ENCODE measurements around the gene C3orf20.

The C3orf20 gene

GRCh38 chr3:14816359-14816758, 141.4 kb downstream of the C3orf20 start:
- H3K4me1 ChIP-seq (ENCODE audit: insufficient read depth, low read length): peaks cover 24% of the 10 kb centered on the region
- peaks cover 3% of the 10 kb centered on the region; the same call in 1 of the 2 replicates for H3K36me3 ChIP-seq (ENCODE audit: insufficient read depth, low read length)
- no peaks in the 10 kb centered on the region for H3K9me3 ChIP-seq (ENCODE audit: control insufficient read depth, insufficient read depth, low read length)
- no peak overlapping the region for H3K9ac ChIP-seq (ENCODE audit: low read depth, low read length)

- Histone ChIP-seq H3K9ac (ENCODE audit: low read depth, low read length) (no peak within 1 kb of the TSS), H3K36me3 (ENCODE audit: insufficient read depth, low read length) (peaks cover 3% of the 10 kb centered on the region; the same call in 1 of the 2 replicates), H3K4me1 (ENCODE audit: insufficient read depth, low read length) (peaks cover 14% of the 10 kb centered on the region), H3K9me3 (ENCODE audit: control insufficient read depth, insufficient read depth, low read length) (no peaks in the 10 kb centered on the region)
These were observed 144.0 kb downstream of the C3orf20 start, which contains the start of gene FGD5 for GRCh38 chr3:14818804-14819500. Gene FGD5 (plus strand): TSS chr3:14818962. CDS start chr3:14819072, 110 bp downstream.

GRCh38 chr3:14819671-14820070, 144.7 kb downstream of the C3orf20 start:
- no peaks in the 10 kb centered on the region for H3K9me3 ChIP-seq (ENCODE audit: control insufficient read depth, insufficient read depth, low read length)
- H3K4me1 ChIP-seq (ENCODE audit: insufficient read depth, low read length): peaks cover 7% of the 10 kb centered on the region
- H3K36me3 ChIP-seq (ENCODE audit: insufficient read depth, low read length): peaks cover 3% of the 10 kb centered on the region; the same call in 1 of the 2 replicates
- H3K9ac ChIP-seq (ENCODE audit: low read depth, low read length): no peak overlapping the region

GRCh38 chr3:14820156-14820555, 145.2 kb downstream of the C3orf20 start:
- Histone ChIP-seq H3K9ac (ENCODE audit: low read depth, low read length) (no peak overlapping the region), H3K36me3 (ENCODE audit: insufficient read depth, low read length) (peaks cover 3% of the 10 kb centered on the region; the same call in 1 of the 2 replicates), H3K4me1 (ENCODE audit: insufficient read depth, low read length) (peaks cover 4% of the 10 kb centered on the region), H3K9me3 (ENCODE audit: control insufficient read depth, insufficient read depth, low read length) (no peaks in the 10 kb centered on the region)

- Histone ChIP-seq H3K9ac (ENCODE audit: low read depth, low read length) (no peak overlapping the region), H3K4me1 (ENCODE audit: insufficient read depth, low read length) (peaks cover 4% of the 10 kb centered on the region), H3K9me3 (ENCODE audit: control insufficient read depth, insufficient read depth, low read length) (no peaks in the 10 kb centered on the region), H3K36me3 (ENCODE audit: insufficient read depth, low read length) (peaks cover 3% of the 10 kb centered on the region; the same call in 1 of the 2 replicates)
These were observed 146.2 kb downstream of the C3orf20 start for GRCh38 chr3:14821151-14821550.

GRCh38 chr3:14822134-14822533, 147.2 kb downstream of the C3orf20 start:
- Histone ChIP-seq H3K9me3 (ENCODE audit: control insufficient read depth, insufficient read depth, low read length) (no peaks in the 10 kb centered on the region), H3K4me1 (ENCODE audit: insufficient read depth, low read length) (peaks cover 4% of the 10 kb centered on the region), H3K9ac (ENCODE audit: low read depth, low read length) (no peak overlapping the region), H3K36me3 (ENCODE audit: insufficient read depth, low read length) (peaks cover 3% of the 10 kb centered on the region; the same call in 1 of the 2 replicates)

Measured in ES-I3 (cell line).